ENCODE results near the gene SYNGR3. TPM values are rescaled to one million over a fixed set of nuclear protein-coding genes. Genes with fewer than 3 reads are reported as not detected.

Gene SYNGR3
- total RNA-seq, 1 donor from 2014 or later, result 2.1 TPM

DNA sequence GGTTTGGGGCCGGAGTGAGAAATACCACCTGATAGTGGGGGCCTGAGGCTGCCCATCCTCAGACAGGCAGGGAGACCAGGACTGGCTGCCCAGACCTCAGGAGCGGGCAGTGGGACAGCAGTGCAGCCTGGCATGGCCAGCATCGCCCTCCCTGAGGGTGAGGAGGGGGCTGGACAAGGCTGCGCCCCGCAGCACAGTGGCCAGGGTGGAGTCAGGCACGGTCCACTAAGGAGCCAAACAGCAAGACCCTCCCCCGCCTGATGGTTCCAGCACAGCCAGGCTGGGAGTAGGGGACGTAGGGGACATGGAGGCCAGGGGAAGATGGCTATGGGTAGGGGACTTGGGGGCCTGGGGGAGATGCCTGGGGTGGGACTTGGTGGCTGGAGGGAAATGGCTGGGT, 16.5 kb downstream of the SYNGR3 start:
- TF ChIP-seq, protein P1, sequence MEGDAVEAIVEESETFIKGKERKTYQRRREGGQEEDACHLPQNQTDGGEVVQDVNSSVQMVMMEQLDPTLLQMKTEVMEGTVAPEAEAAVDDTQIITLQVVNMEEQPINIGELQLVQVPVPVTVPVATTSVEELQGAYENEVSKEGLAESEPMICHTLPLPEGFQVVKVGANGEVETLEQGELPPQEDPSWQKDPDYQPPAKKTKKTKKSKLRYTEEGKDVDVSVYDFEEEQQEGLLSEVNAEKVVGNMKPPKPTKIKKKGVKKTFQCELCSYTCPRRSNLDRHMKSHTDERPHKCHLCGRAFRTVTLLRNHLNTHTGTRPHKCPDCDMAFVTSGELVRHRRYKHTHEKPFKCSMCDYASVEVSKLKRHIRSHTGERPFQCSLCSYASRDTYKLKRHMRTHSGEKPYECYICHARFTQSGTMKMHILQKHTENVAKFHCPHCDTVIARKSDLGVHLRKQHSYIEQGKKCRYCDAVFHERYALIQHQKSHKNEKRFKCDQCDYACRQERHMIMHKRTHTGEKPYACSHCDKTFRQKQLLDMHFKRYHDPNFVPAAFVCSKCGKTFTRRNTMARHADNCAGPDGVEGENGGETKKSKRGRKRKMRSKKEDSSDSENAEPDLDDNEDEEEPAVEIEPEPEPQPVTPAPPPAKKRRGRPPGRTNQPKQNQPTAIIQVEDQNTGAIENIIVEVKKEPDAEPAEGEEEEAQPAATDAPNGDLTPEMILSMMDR (conservative IDR thresholded peaks at IDR 0.05), result no peak
- Mint-ChIP-seq H3K27ac (ENCODE audit: unreplicated experiment) (no peak overlapping the region), H3K27me3 (ENCODE audit: low read depth) (no peaks in the 10 kb centered on the region), H3K4me3 (peak overlapping the region; percentile 81), H3K4me1 (peaks cover 25% of the 10 kb centered on the region), H3K9me3 (no peaks in the 10 kb centered on the region), H3K36me3 (ENCODE audit: low read depth) (no peaks in the 10 kb centered on the region)
- DNase-seq (ENCODE audit: low read depth, low spot score), result no peak

DNA sequence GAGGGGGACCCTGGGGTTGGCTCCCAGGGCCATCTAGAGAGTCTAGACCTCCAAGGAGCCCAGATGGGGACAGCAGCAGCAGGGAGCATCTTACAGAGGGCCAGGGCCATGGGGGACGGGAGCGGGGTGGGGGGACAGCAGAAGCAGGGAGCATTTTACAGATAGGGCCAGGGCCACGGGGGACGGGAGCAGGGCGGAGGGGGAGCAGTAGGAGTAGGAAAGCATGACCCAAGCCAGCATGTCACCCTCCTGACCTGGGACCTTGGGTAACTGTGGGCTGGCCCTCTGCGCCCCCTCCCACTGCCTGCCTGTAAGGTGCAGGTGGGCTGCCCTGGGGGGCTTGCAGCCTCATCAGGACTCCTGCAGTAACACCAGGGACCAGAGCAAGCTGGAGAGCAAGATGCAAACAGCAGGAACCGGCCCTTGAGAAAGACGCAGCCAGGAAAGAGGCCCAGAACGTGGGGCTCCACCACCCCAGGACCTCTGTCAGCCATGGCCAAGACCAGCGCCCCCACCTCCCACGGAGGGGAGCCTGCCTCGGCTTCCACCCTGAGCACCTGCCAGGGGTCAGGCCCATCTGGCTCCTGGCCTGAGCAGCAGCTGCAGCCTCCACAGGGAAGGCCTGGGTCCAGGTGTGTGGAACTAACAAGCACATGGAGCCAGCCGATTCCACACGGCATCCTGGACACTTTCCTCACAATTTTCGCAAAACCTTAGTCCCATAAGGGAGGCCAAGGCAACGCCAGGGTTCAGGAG, 17.5 kb downstream of the SYNGR3 start:
- no peaks in the 10 kb centered on the region for H3K27me3 Mint-ChIP-seq (ENCODE audit: low read depth)
- no peaks in the 10 kb centered on the region for H3K36me3 Mint-ChIP-seq (ENCODE audit: low read depth)
- peak overlapping the region; percentile 91 for H3K27ac Mint-ChIP-seq (ENCODE audit: unreplicated experiment)
- TF ChIP-seq, protein P1 (conservative IDR thresholded peaks at IDR 0.05), result no peak
- H3K9me3 Mint-ChIP-seq, result no peaks in the 10 kb centered on the region
- peak overlapping the region; percentile 88 for H3K4me3 Mint-ChIP-seq
- peaks cover 25% of the 10 kb centered on the region for H3K4me1 Mint-ChIP-seq
- no peak for DNase-seq (ENCODE audit: low read depth, low spot score)

DNA sequence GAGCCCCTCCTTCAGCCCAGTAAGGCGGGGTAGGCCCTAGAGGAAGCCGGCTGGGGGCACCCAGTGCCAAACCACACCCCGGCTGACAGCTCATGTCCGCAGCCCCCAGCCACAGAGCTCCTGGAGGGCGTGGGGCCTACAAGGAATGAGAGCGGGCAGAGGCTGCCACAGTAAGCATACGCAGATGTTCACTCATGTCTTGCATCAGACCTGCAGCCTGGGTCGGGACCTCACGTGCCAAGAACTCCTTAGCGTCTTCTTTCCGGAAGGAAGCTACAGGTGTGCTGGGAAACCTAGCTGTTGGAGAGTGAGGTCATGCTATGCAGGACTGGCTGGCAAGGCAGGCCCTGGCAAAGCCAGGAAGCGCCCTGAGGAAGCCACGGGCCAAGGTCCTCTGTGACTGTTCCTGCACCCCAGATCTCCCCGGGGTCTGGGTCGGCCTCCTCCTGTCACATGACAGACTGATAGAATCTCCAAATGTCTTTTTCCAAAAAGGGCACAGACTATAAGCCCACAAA, 18.3 kb downstream of the SYNGR3 start:
- Mint-ChIP-seq H3K4me1 (peaks cover 25% of the 10 kb centered on the region), H3K36me3 (ENCODE audit: low read depth) (no peaks in the 10 kb centered on the region), H3K27ac (ENCODE audit: unreplicated experiment) (no peak overlapping the region), H3K27me3 (ENCODE audit: low read depth) (no peaks in the 10 kb centered on the region), H3K9me3 (no peaks in the 10 kb centered on the region), H3K4me3 (peak overlapping the region; percentile 88)
- TF ChIP-seq, protein P1 (conservative IDR thresholded peaks at IDR 0.05), result no peak
- DNase-seq (ENCODE audit: low read depth, low spot score), result no peak

DNA sequence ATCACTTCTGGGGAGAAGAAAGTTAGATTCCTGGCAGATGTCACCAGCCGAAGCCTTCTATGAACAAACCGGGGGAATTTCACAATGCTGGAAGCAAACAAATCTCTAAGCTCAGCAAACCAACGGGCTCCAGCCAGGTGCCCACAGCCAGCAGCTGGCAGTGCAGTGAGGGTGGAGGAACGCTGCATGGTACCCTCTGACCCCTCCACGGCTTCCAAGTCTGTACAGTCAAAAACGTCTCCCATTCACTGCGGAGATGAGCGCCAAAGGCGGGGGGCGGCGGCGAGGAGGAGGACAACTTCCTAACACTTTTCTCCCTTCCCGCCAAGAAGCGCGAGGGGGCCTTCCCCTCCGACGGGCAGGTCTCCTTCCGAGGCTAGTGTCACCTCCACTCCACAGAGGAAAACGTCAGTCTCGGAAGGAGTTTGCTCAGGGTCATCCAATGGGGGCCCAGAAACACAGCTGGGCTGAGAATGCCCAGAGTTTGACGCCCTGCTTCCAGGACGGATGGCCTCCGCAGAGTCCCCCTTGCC, 18.9 kb downstream of the SYNGR3 start:
- H3K4me3 Mint-ChIP-seq, result peak overlapping the region; percentile 88
- TF ChIP-seq, protein P1 (conservative IDR thresholded peaks at IDR 0.05), result no peak
- no peaks in the 10 kb centered on the region for H3K36me3 Mint-ChIP-seq (ENCODE audit: low read depth)
- H3K27me3 Mint-ChIP-seq (ENCODE audit: low read depth), result no peaks in the 10 kb centered on the region
- H3K9me3 Mint-ChIP-seq, result no peaks in the 10 kb centered on the region
- peaks cover 25% of the 10 kb centered on the region for H3K4me1 Mint-ChIP-seq
- peak overlapping the region; percentile 75 for H3K27ac Mint-ChIP-seq (ENCODE audit: unreplicated experiment)
- DNase-seq (ENCODE audit: low read depth, low spot score), result no peak

DNA sequence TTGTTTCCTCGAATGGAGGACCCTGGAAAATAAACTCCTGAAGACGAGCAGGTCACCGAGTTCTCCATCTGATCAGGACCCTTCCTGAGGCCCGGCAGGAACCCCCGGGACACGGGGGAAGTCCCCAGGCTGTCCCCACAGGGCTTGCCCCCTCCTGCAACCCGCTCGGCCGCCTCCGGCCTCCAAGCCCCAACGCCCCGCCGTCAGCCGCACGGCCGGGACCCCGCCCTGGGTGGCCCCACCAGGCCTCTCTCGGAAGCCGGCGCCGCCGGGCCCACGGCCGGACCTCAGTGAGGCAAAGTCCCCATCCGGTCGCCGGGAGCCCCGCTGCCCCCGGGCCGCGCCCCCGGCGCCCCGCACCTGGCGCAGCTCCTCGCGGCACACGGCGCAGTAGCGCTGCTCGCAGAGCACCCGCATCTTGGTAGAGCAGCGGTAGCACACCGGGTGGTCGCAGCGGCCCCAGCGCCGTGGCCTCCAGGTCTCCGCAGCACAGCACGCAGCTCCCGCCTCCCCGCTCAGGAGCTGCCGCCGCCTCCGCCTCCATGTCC, 19.5 kb downstream of the SYNGR3 start:
- H3K4me1 Mint-ChIP-seq, result peaks cover 25% of the 10 kb centered on the region
- TF ChIP-seq, protein P1 (conservative IDR thresholded peaks at IDR 0.05), result no peak
- H3K27me3 Mint-ChIP-seq (ENCODE audit: low read depth), result no peaks in the 10 kb centered on the region
- H3K9me3 Mint-ChIP-seq, result no peaks in the 10 kb centered on the region
- peak overlapping the region; percentile 88 for H3K4me3 Mint-ChIP-seq
- H3K27ac Mint-ChIP-seq (ENCODE audit: unreplicated experiment), result no peak overlapping the region
- no peak for DNase-seq (ENCODE audit: low read depth, low spot score)
- no peaks in the 10 kb centered on the region for H3K36me3 Mint-ChIP-seq (ENCODE audit: low read depth)

All from neural crest cell (in vitro differentiated cells).